ENCODE data around the gene CEACAM19. TPM values are rescaled to one million over a fixed set of nuclear protein-coding genes. Genes with fewer than 3 reads are reported as not detected.

The CEACAM19 gene
- total and polyA plus RNA-seq, 2 of the 8 experiments (the other 6 are each of a cell fraction or from before 2014, with no cell fraction given), result 3.1 to 3.4 TPM

DNA sequence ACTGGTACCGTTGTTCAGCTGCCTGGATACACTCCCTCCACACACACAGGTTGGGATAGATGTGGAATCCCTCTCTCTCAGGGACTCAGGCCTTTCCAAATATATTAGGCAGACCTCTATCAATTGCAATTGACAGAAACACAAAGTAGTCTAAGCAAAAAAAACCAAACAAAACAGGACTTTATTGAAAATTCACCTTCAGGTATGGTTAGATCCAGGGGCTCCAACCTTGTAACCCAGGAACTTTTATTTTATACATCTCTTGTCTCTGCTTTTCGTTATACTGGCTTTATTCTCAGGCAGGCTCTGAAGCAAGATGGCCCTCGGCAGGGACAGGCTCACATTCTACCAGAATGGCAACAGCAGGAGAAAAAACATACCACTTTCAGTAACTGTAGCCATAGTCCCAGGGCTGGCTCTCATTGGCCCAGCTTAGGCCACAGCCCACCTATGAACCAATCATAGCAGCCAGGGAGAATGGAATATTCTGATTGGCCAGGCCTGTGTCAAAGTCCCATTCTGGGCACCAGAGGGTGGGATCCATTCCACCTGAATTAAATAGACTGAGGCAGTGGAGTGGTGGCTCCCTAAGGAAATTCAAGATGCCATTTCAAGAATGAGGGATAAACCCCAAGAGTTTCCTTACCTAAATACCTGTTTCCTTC, 13.1 kb upstream of the CEACAM19 start (continued):
- TF ChIP-seq CHD7 (IDR thresholded peaks at IDR 0.05; ENCODE audit: insufficient replicate concordance, low read length) (no peak), CEBPB (IDR thresholded peaks at IDR 0.05; ENCODE audit: low read depth, low read length) (no peak), EGR1 (IDR thresholded peaks at IDR 0.05; ENCODE audit: borderline replicate concordance, low read depth, low read length) (no peak), PHF8 (conservative IDR thresholded peaks at IDR 0.05; ENCODE audit: low read depth, low read length) (no peak), YY1 (IDR thresholded peaks at IDR 0.05; ENCODE audit: low read depth, low read length) (no peak), TEAD4 (IDR thresholded peaks at IDR 0.05; ENCODE audit: low read depth, low read length) (no peak), POLR2A (IDR thresholded peaks at IDR 0.05; ENCODE audit: control extremely low read depth in 1 of 2, low read depth in 2 of 2, low read length in 2 of 2) (no peak)
